Right kidney (tissue), 1 donor: ENCODE measurements around the gene EID2.
A peak's percentile ranks its signal among the peaks of the same experiment; 100 is the strongest.

Source experiments
- DNase-seq: peaks from one replicate; pipeline ENCODE4 v3.0.0-alpha.2; 2016

EID2 gene

DNA sequence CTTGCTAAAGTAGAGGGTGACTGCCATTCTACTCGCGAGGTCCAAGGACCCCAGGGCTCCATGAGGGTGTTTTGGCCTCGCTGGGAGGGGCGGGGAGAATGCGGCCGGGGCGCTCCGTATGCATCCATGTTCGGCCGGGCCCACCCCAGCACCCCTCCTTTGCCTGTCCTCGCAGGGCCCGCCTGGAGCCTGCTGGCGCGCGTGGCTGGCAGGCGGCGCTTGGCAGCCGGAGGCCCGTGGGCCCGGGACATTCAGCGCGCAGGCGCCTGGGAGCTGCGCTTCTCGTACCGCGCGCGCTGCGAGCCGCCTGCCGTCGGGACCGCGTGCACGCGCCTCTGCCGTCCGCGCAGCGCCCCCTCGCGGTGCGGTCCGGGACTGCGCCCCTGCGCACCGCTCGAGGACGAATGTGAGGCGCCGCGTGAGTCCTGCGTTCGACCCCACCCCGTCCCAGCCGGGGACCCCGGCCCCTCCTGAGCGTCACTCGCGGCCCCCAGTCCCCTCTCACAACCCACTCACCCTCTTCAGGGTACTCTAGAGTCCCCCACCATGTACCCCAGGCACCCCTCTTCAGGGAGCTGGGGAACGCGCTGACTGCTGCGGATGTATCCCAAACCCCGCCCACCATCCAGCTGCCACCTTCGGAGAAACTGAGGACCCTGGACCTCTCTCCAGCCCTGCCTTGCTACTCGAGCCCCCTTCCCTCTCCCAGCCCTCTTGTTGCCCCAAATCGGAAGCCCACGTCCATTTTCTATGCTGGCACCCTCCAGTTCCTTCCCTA, 37.1 kb downstream of the EID2 start:
- DNase-seq = peak; percentile 64

DNA sequence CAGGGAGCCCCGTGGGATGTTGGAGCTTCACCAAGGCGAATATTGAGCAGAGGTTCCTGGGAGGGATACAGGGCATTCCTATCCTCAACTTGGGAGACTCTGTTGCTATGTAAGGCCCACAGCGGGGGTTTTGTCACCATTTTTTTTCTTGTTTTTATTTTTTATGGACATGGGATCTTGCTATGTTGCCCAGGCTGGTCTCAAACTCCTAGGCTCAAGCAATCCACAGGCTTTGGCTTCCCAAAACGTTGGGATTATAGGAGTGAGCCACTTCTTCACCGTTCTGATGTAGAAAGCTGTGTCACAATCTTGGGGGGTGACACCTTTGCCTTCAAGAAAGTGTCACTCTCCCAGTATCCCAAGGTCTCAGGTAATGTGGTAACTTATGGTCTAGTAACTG, 38.6 kb downstream of the EID2 start:
- no peak for DNase-seq

DNA sequence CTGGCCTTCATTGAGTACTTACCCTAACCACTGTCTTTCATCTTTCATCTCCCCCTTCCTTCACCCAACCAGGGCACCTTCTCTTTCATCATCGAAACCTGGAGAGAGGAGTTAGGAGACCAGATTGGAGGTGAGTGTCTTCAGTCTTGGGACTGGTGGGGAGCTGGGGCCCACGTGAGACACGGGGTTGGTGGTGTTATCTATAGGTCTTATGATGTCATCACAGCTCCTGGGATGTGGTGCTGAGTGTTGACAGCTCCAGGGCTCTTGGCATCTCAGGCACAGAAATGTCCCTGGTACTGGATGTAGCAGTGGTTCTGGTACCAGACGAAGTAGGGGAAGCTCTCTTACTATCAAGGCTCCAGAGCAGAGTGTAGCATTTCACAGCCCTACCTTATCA, 39.4 kb downstream of the EID2 start:
- DNase-seq = no peak

DNA sequence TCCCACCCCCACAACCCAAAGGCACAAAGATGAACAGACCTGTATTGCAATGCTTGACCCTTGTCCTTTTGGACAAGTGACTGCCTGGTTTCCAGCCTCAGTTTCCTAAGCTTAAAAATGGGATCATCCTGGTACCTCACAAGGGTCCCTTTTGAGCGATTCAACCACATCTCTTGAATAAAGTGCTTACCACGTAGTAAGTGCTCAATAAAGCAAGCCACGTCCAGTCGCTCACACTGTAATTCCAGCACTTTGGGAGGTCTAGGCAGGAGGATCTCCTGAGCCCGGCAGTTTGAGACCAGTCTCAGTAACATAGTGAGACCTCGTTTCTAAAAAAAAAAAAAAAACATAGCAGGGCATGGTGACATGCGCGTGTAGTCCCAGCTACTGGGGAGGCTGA, 40.0 kb downstream of the EID2 start:
- no peak for DNase-seq

DNA sequence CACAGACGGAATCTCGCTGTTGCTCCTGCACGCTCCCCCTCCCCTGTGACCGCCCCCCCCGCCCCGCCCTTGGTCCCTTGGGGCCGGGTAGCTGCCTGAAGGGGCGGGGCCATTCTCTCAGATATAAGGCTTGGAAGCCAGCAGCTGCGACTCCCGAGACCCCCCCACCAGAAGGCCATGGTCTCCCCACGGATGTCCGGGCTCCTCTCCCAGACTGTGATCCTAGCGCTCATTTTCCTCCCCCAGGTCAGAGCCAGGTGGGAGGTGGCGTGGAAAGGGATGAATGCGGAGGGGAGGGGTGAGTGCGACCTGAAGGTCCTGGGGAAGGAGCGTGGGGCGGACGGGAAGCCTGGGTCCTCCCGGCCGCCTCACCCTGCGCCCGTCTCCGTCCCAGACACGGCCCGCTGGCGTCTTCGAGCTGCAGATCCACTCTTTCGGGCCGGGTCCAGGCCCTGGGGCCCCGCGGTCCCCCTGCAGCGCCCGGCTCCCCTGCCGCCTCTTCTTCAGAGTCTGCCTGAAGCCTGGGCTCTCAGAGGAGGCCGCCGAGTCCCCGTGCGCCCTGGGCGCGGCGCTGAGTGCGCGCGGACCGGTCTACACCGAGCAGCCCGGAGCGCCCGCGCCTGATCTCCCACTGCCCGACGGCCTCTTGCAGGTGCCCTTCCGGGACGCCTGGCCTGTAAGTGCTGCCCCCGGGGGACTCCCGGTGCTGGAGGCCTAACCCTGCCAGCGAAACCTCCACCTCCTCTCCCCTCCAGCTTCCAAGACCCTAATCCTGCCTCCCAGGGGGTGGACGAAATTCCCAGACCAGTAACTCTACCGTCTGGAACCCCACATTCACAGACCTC, 40.9 kb downstream of the EID2 start, which contains the start of gene DLL3:
Gene DLL3 (plus strand): TSS at position 150 of the 845 bp plus-strand sequence. CDS start 28 bp downstream, at position 178.
- DNase-seq = peak; percentile 65

DNA sequence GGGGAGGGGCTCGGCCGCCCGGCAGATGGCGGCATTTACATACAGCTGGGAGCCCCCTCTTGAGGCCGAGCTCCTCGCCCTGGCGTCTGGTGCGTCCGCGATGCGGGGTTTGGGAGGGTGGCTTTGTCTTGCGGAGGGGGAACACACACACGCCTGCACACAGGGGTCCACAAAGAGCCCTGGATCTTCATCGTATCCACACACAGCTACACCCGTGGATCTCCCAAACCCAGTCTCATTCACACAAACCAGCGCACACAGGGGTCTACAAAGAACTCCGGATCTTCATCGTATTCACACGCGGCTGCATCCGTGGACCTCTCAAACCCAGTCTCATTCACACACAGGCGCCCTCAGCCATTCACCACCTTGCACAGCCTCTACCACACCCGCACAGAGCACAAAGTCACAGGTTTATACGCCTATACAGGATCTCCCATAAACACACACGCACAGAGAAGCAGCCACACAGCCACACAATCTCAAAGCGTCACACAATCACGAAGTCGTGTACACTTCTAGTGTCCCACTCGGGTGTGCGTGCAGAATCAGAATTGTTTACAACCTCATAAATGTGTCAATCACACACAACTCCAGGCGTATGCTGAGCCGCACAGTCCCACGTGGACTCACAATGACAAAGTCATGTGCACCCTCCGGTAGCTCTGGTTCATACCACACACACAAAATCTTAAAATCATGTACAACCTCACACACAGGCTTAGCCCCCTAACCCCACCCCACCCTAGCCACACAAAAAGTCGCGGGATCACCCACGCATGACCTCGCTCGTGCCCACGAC, 41.8 kb downstream of the EID2 start:
- DNase-seq = peak; percentile 73

DNA sequence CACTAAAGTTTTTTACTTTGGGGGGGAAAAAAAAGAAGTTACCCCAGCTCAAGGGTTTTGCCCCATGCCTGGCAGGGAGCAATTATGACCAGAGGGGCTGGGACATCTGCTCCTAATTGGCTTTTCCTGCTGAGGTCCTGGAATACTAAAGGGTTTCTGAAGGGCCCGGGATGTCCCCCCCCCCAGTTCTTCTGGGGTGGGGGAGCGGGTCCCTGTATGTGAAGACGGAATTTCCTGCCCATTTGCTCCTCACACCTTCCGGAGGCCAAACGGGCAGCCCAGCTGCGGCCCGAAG, 42.3 kb downstream of the EID2 start:
- DNase-seq = no peak

DNA sequence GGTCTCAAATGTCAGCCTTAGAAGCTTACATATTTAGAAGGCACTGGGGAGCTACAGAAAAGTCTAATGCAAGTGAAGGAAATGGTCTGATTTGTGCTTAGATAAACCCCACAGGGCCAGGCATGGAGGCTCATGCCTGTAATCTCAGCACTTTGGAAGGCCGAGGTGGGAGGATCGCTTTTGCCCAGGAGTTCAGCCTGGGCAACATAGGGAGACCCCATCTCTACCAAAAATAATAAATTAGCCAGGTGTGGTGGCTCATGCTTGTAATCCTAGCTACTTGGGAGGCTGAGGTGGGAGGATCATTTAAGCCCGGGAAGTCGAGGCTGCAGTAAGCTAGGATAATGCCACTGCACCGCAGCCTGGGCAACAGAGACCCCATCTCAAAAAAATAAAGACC, 43.9 kb downstream of the EID2 start:
- DNase-seq = no peak

DNA sequence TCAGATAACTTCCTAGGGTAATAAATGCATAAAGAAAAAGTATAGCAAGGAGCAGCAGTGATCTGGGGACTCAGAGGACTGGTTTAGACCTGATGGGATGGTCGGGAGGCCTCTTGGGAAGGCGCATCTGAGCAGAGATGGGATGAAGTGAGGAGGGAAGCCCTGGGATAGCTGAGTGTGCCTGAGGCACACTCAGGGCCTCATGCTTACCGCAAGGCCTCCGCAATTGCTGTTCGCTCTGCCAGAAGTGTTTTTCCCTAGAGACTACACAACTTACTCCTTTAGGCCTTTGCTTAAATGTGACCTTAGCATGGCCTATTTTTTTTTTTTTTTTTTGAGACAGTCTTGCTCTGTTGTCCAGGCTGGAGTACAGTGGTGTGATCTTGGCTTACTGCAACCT, 45.3 kb downstream of the EID2 start:
- DNase-seq = no peak

DNA sequence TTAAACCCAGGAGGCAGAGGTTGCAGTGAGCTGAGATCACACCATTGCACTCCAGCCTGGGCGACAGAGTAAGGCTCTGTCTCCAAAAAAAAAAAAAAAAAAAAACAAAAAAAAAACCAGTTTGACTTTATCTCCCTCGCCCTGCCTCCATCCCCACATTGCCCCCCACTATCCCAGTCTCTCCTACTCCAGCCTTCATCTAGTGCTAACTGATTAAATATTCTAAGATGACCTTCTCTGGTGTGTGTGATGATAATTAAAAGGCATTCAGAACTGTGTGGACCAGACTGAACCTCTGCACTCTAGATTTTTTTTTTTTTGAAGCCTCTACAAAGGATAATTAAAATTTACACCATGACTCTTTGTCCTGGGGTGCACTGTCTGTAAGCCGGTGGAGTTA, 47.2 kb downstream of the EID2 start:
- DNase-seq = no peak

DNA sequence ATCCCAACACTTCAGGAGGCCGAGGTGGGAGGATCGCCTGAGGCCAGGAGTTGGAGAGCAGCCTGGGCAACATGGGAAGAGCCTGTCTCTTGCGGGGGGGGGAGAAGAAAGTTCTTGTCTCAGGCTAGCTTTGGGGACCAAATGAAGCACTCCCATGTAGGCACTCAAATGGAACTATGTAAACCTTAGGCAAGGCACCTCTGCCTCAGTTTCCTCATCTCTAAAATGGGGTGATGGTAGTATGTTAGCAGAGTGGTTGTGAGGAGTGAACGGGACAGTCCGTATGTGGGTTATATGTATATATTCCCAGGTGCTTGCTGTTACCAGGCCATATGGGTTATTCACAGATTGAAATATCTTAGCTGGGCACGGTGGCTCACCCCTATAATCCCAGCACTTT, 47.7 kb downstream of the EID2 start:
- no peak for DNase-seq

DNA sequence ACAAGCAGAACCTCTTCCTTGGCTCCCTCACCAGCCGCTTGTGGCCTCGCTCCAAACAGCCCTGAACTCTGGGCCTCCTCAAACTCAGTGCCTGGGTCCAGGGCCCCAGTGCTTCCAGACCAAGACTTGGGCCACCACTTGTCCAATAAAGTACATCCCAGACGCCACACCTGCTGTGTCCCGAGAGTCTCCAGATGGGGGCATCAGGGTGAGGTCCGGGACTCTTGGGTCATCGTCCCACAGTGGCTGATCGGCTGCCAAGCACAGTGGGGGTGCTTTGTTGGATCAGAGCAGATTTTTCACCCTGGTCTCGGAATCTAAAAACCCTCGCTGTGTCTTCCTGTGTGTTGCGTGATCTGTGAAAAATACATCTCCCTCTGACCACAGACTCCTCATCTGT, 50.2 kb downstream of the EID2 start:
- DNase-seq = no peak
